SH-SY5Y (cell line): ENCODE measurements around the gene RAD51B.

Experiments used
- GATA2 ChIP-seq: IDR thresholded peaks from 2 replicates; pipeline ENCODE4 v1.6.1; 2011; ENCODE audit warnings: mild to moderate bottlenecking, low read depth, low read length
- GATA3 ChIP-seq: IDR thresholded peaks from 2 replicates; pipeline ENCODE4 v1.6.1; 2011; ENCODE audit warnings: low read depth, mild to moderate bottlenecking, low read length, moderate library complexity

- TF ChIP-seq GATA2 (no peak), GATA3 (no peak)
Measured at GRCh38 chr14:68559949-68560348, 740.4 kb downstream of the RAD51B start.
